Breast epithelium (tissue), 4 donors: ENCODE measurements around the gene LARP6. TPM values are rescaled to one million over a fixed set of nuclear protein-coding genes. Genes with fewer than 3 reads are reported as not detected.
A peak's percentile ranks its signal among the peaks of the same experiment; 100 is the strongest.

Experiments used
- DNase-seq, 2 donors: peaks; one replicate each; pipeline ENCODE4 v3.0.0-alpha.2; 2019; ENCODE audit warnings: low spot score in 2 of 2
- H3K27ac ChIP-seq, 2 donors: fragments of 200-600 bp; sonication (generic) in 1 of 2; one replicate each; pipeline ENCODE4 v1.5.1; 2016 to 2019; ENCODE audit warnings: mild to moderate bottlenecking in 1 of 2
- H3K27me3 ChIP-seq, 2 donors: fragments of 200-600 bp; sonication (generic) in 1 of 2; one replicate each; pipeline versions ENCODE4 v1.5.1 to v1.6.0; 2017 to 2019; ENCODE audit warnings: control low read depth in 1 of 2, mild to moderate bottlenecking in 1 of 2
- H3K36me3 ChIP-seq: fragments of 200-600 bp; one replicate; pipeline ENCODE4 v1.5.1; 2019
- H3K4me1 ChIP-seq, 2 donors: fragments of 200-600 bp; sonication (generic); one replicate each; pipeline ENCODE4 v1.5.1; 2016 to 2019; ENCODE audit warnings: control low read depth in 1 of 2
- H3K4me3 ChIP-seq, 3 donors: fragments of 200-600 bp; sonication (generic); 1 replicate in 2 of 3; 2 replicates in 1 of 3; pipeline ENCODE4 v1.5.1; 2016 to 2019; ENCODE audit warnings: mild to moderate bottlenecking in 3 of 3, moderate library complexity in 2 of 3
- H3K9me3 ChIP-seq, 2 donors: fragments of 200-600 bp; sonication (generic) in 1 of 2; one replicate each; pipeline ENCODE4 v1.5.1; 2016 to 2019; ENCODE audit warnings: control low read depth in 1 of 2
- POLR2A ChIP-seq: fragments of 450-650 bp; IDR thresholded peaks from one replicate; pipeline ENCODE4 v1.6.1; 2016; ENCODE audit warnings: antibody characterized with exemption, mild to moderate bottlenecking, moderate library complexity
- POLR2AphosphoS5 ChIP-seq, 3 donors: sonication (generic); formaldehyde crosslinking; IDR thresholded peaks; one replicate each; pipeline ENCODE4 v1.6.1; 2017; ENCODE audit warnings: antibody characterized with exemption in 3 of 3
- intact Hi-C: fragments of 100-400 bp; cut with DNase I; formaldehyde crosslinking; loops from one replicate; pipeline ENCODE4 v1.15.1; 2023; ENCODE audit warnings: low total_unique reads
- total RNA-seq, 3 donors: library from RNA; depleted of rRNA; stranded (reverse); fragments of >200 nt; gene quantifications; one replicate each; pipeline ENCODE4 v1.1.0, GENCODE V29; 2016
- TF ChIP-seq, protein P1 (sequence below), 3 donors: fragments of 450-650 bp; IDR thresholded peaks; one replicate each; pipeline ENCODE4 v1.5.1; 2016 to 2017; ENCODE audit warnings: antibody characterized with exemption in 3 of 3, mild to moderate bottlenecking in 3 of 3, moderate library complexity in 3 of 3

LARP6 gene
- total RNA-seq, 3 donors from 2014 or later = 18.6 to 72.5 (median 40.0) TPM

- Histone ChIP-seq H3K27ac (peak overlapping the region; percentile 74 to 79), H3K36me3 (no peaks in the 10 kb centered on the region), H3K27me3 (no peaks in the 10 kb centered on the region), H3K4me1 (peaks cover 4 to 22% of the 10 kb centered on the region in 2 donors), H3K9me3 (no peaks in the 10 kb centered on the region), H3K4me3 (no peak overlapping the region)
- TF ChIP-seq, protein P1, sequence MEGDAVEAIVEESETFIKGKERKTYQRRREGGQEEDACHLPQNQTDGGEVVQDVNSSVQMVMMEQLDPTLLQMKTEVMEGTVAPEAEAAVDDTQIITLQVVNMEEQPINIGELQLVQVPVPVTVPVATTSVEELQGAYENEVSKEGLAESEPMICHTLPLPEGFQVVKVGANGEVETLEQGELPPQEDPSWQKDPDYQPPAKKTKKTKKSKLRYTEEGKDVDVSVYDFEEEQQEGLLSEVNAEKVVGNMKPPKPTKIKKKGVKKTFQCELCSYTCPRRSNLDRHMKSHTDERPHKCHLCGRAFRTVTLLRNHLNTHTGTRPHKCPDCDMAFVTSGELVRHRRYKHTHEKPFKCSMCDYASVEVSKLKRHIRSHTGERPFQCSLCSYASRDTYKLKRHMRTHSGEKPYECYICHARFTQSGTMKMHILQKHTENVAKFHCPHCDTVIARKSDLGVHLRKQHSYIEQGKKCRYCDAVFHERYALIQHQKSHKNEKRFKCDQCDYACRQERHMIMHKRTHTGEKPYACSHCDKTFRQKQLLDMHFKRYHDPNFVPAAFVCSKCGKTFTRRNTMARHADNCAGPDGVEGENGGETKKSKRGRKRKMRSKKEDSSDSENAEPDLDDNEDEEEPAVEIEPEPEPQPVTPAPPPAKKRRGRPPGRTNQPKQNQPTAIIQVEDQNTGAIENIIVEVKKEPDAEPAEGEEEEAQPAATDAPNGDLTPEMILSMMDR (IDR thresholded peaks at IDR 0.05) = no peak
- TF ChIP-seq POLR2AphosphoS5 (IDR thresholded peaks at IDR 0.05) (peak in 1 of 3 donors; percentile 55), POLR2A (no peak)
- intact Hi-C loops = no loop called here
- peak in 1 of 2 donors; percentile 64 for DNase-seq
These were observed 54.1 kb downstream of the LARP6 start for GRCh38 chr15:70799667-70800450.

- no peaks in the 10 kb centered on the region for H3K9me3 ChIP-seq
- H3K36me3 ChIP-seq = no peaks in the 10 kb centered on the region
- H3K27me3 ChIP-seq = no peaks in the 10 kb centered on the region
These were observed 56.5 kb downstream of the LARP6 start for GRCh38 chr15:70797464-70797863.

GRCh38 chr15:70796516-70797310 lies 57.2 kb downstream of the LARP6 start:
- Histone ChIP-seq H3K27me3 (no peaks in the 10 kb centered on the region), H3K9me3 (no peaks in the 10 kb centered on the region), H3K27ac (peak overlapping the region; percentile 66 to 79), H3K4me3 (no peak overlapping the region), H3K36me3 (no peaks in the 10 kb centered on the region), H3K4me1 (peaks cover 4 to 22% of the 10 kb centered on the region in 2 donors)
- intact Hi-C loops = no loop called here
- TF ChIP-seq POLR2AphosphoS5 (IDR thresholded peaks at IDR 0.05) = no peak
- TF ChIP-seq, protein P1 (IDR thresholded peaks at IDR 0.05) = no peak
- TF ChIP-seq POLR2A = no peak
- DNase-seq = no peak

More at GRCh38 chr15:70797464-70797863, 56.5 kb downstream of the LARP6 start:
- Histone ChIP-seq H3K4me3 (no peak overlapping the region), H3K4me1 (peaks cover 4 to 22% of the 10 kb centered on the region in 2 donors), H3K27ac (no peak overlapping the region)
- TF ChIP-seq POLR2AphosphoS5 (IDR thresholded peaks at IDR 0.05) (no peak), POLR2A (no peak)
- TF ChIP-seq, protein P1 (IDR thresholded peaks at IDR 0.05) = no peak
- intact Hi-C loops = no loop called here
- DNase-seq = no peak

- intact Hi-C loops = no loop called here
These were observed 58.7 kb downstream of the LARP6 start for GRCh38 chr15:70795311-70795665.

GRCh38 chr15:70794596-70795310 lies 59.2 kb downstream of the LARP6 start:
- no peaks in the 10 kb centered on the region for H3K36me3 ChIP-seq
- H3K27ac ChIP-seq = peak overlapping the region; percentile 79 to 95
- no peaks in the 10 kb centered on the region for H3K27me3 ChIP-seq
- H3K4me3 ChIP-seq = peak overlapping the region in 1 of 3 donors; percentile 12
- H3K9me3 ChIP-seq = no peaks in the 10 kb centered on the region
- peaks cover 4 to 8% of the 10 kb centered on the region in 2 donors for H3K4me1 ChIP-seq
- DNase-seq = no peak
- no peak for TF ChIP-seq POLR2A
- TF ChIP-seq, protein P1 (IDR thresholded peaks at IDR 0.05) = no peak
- no peak for TF ChIP-seq POLR2AphosphoS5 (IDR thresholded peaks at IDR 0.05)
- intact Hi-C loops = no loop called here

More at GRCh38 chr15:70795311-70795665, 58.7 kb downstream of the LARP6 start:
- no peaks in the 10 kb centered on the region for H3K36me3 ChIP-seq
- H3K27ac ChIP-seq = peak overlapping the region; percentile 79 to 95
- no peak for DNase-seq
- no peaks in the 10 kb centered on the region for H3K9me3 ChIP-seq
- TF ChIP-seq POLR2AphosphoS5 (IDR thresholded peaks at IDR 0.05) = no peak
- H3K4me3 ChIP-seq = peak overlapping the region in 1 of 3 donors; percentile 12
- peaks cover 4 to 11% of the 10 kb centered on the region in 2 donors for H3K4me1 ChIP-seq
- H3K27me3 ChIP-seq = no peaks in the 10 kb centered on the region
